T-helper 17 cell (primary cell): ENCODE measurements around the gene HIVEP3. TPM values are rescaled to one million over a fixed set of nuclear protein-coding genes. Genes with fewer than 3 reads are reported as not detected.

Experiments
- ATAC-seq: fragments of 150-1000 bp; cut with Tn5 transposase; 2 replicates; pipeline ENCODE4 v1.10.0; 2021; ENCODE audit warnings: mild to moderate bottlenecking, moderate library complexity
- DNase-seq, 3 donors: peaks; one replicate each; pipeline versions ENCODE4 v3.0.0 to v3.0.0-alpha.2; 2020 to 2021
- H3K9me3 ChIP-seq: one replicate; pipeline ENCODE4 v1.7.0; 2013; ENCODE audit warnings: low read length, mild to moderate bottlenecking; ENCODE audit not compliant: control insufficient read depth, poor library complexity, severe bottlenecking
- H3K27ac Mint-ChIP-seq: one replicate; pipeline ENCODE4 v1.8.0; 2022; ENCODE audit warnings: mild to moderate bottlenecking, moderate library complexity, mixed read lengths
- H3K27me3 Mint-ChIP-seq: one replicate; pipeline ENCODE4 v1.8.0; 2022; ENCODE audit warnings: mixed read lengths
- H3K36me3 Mint-ChIP-seq: one replicate; pipeline ENCODE4 v1.8.0; 2022; ENCODE audit warnings: low read depth, mixed read lengths
- H3K4me1 Mint-ChIP-seq: one replicate; pipeline ENCODE4 v1.8.0; 2022; ENCODE audit warnings: mild to moderate bottlenecking, mixed read lengths
- H3K4me3 Mint-ChIP-seq: one replicate; pipeline ENCODE4 v1.8.0; 2022; ENCODE audit warnings: mild to moderate bottlenecking, moderate library complexity, mixed read lengths
- total RNA-seq, 4 donors: library from RNA in 2 of 4; stranded (reverse) in 2 of 4; gene quantifications; one replicate each; pipeline ENCODE4 v1.2.3 and lab custom pipeline; 2022 to 2026

Gene HIVEP3
- total RNA-seq, 2 donors from 2014 or later = 11.1 to 13.9 TPM

DNA sequence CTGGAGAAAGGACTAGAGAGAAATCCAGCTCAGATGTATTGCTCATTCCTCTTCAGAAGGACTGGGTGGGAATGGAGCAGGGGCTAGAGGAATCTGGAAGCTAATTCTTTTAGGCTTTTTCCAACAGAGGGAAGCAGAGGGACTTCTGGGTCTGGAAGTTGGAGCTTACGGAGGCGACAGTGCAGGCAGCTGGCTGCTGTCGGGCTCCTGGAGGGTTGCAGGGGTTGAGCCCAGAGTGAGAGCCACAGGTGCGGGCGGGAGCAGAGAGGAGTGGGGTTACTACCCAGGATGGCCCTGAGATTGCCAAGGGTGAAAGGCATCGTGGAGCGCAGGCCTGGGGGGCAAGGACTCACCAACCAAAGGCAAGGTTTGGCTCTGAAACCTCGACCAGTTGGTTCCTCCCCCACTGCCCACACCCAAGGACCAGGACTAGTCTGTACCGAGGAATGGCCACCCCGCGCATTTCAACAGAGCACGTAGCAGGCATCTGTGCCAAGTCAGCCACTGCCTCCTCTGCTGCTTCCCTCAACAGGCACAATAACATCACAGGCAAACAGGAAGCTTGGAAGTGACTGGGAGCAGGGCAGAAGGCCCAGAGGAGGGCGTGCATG lies 411.5 kb downstream of the HIVEP3 start:
- H3K9me3 ChIP-seq = no peaks in the 10 kb centered on the region
- Mint-ChIP-seq H3K4me1 (peaks cover 13% of the 10 kb centered on the region), H3K27me3 (no peaks in the 10 kb centered on the region), H3K36me3 (peaks cover 6% of the 10 kb centered on the region), H3K4me3 (no peak overlapping the region), H3K27ac (no peak overlapping the region)
- DNase-seq = no peak
- no peak for ATAC-seq

DNA sequence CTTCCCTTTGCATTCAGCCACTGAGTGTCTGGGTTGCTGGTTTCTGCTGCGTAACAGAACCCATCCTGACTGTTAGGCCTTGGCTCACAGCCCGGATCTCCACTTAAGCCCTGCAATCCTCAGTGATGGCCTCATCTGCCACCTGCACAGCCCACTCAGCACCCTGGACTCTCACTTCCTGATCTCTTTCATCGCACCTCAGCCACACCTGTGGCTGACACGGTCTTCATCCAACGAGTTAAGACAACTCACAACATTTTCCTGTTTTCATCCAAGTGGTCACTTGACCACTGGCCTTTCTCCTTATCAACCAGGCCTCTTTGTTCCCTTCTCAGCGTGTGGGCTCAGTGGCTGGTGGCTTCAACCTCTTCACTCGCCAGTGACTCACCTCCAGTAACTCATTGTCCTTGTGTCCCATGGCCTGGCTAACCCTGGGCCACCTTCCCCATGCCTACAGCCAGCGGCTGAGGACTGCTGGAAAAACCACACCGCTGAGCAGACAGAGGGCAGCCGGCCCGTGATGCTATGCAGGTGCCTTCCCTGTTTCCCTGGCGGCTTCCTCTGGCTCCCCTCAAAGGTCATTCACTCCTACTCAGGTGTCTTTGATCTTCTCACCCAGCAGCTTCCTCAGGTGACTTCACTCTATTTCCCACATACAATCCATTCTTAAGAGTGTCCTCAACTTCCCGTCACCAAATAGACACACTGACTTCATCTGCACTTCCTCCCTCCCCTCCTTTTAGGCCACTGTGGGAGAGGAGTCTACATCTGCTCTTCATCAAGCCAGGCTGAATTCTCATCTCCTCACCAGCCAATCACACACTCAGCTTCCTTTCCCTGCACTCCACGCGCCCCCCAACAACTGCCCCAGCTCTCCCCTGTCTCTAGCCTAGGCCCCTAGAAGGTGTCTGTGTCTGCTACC lies 414.3 kb downstream of the HIVEP3 start:
- no peak for ATAC-seq

DNA sequence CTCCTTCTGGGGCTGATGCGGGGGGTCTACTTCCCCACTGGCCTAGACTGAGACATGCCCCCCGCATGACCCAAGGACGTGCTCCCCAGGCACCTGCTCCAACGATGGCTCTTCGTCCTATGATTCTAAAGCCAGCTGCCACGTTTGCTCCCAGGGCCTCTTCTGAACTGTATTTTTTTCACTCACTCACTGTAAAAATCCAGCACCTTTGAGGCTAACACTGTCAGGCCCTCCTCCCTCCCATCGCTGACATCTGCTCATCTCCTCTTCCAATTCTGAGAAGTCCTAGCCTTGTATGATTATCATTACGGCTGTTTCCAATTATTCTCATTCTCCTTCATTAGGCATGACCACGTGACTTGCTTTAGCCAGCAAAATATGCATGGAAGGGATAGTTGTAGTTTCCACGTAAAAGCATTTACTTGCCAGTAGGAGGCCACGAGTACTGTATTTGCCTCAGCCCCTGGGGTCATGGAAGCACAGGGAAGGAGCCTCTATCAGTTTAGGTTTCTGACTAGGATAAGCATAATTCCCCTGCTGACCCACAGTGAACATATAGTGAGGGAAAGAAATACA lies 415.1 kb downstream of the HIVEP3 start:
- peak overlapping the region; percentile 49 for H3K27ac Mint-ChIP-seq
- H3K9me3 ChIP-seq = no peaks in the 10 kb centered on the region
- ATAC-seq (no peak), DNase-seq (no peak)
- no peaks in the 10 kb centered on the region for H3K36me3 Mint-ChIP-seq
- H3K4me1 Mint-ChIP-seq = peaks cover 12% of the 10 kb centered on the region
- no peak overlapping the region for H3K4me3 Mint-ChIP-seq
- no peaks in the 10 kb centered on the region for H3K27me3 Mint-ChIP-seq

More for the DNA sequence above, 414.3 kb downstream of the HIVEP3 start:
- Mint-ChIP-seq H3K27me3 (no peaks in the 10 kb centered on the region), H3K36me3 (no peaks in the 10 kb centered on the region), H3K4me1 (peaks cover 12% of the 10 kb centered on the region), H3K4me3 (no peak overlapping the region), H3K27ac (peak overlapping the region; percentile 49)
- no peaks in the 10 kb centered on the region for H3K9me3 ChIP-seq
- no peak for DNase-seq

DNA sequence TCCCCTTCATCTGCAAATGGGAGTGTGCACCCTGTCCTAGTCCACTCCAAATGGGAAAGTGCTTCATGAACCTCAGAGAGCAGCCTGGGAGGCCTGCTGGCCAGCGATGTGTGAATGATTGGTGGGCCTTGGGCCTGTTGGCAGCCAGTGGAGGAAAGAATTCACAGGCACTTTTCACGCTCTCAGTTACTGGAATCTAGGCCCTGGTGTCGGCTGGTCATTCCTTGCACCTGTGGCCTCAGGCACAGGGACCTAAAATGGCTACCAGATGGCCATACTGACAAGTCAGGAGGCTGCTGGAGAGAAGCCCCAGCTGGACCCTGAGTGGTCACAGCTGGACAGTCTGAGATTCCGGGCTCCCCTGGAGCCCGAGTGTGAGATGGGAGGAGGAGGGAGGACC lies 415.8 kb downstream of the HIVEP3 start:
- DNase-seq (no peak), ATAC-seq (no peak)
- Mint-ChIP-seq H3K4me3 (no peak overlapping the region), H3K4me1 (peaks cover 12% of the 10 kb centered on the region), H3K36me3 (no peaks in the 10 kb centered on the region), H3K27me3 (no peaks in the 10 kb centered on the region), H3K27ac (no peak overlapping the region)
- H3K9me3 ChIP-seq = no peaks in the 10 kb centered on the region

DNA sequence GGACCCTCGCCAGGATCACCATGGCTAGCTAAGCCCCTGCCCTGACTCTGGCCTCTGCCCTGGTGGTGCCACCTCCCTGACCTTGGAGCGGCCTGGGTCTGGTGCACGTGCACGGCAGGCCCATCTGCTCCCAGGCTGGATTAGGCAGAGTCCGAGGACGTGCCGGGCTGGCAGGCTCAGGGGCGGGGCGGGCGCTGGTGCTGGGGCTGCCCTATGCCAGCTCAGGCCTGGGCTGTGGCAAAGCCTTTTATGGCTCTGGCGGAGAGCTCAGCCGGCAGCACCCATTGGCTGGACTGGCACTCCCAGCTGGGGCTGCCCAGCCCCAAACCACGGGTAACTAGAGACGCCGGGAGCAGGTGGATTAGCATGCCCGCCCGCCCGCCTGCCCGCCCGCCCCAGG lies 417.1 kb downstream of the HIVEP3 start:
- Mint-ChIP-seq H3K4me1 (peaks cover 12% of the 10 kb centered on the region), H3K27ac (no peak overlapping the region), H3K27me3 (peaks cover 5% of the 10 kb centered on the region), H3K36me3 (no peaks in the 10 kb centered on the region), H3K4me3 (no peak overlapping the region)
- DNase-seq = no peak
- H3K9me3 ChIP-seq = no peaks in the 10 kb centered on the region
- no peak for ATAC-seq

DNA sequence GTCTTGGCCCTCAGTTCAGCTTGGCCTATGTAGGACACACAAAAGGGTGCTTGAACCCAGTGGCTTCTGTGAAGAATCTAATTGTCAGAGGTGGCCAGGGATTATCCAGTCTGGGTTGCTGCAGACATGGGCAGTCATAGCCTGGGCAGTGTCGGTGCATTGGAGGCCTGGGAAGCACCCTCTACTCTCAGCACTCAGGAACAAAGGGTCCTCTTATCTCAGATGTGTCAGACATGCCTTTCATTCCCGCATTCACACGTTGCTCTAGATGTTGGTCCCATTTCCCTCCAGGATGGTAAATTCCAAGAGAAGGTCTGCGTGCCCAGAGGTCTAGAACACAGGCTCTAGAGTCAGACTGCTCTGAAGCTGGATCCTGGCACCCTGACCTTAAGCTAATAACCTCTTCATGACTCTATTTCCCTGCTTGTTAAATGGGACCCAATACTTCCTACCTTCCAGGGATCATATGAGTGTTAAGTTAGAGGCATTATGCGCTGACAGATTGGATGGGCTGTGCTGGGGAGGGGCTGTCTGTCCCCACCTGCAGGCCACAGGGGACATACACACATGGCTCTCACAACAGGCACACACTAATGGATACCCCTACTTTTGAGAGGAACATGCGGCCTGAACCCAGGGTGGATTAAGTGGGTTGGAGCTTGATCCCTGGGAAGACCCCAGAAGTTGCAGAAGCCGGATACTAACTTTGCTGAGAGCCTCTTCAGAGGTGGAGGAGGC lies 417.8 kb downstream of the HIVEP3 start:
- no peaks in the 10 kb centered on the region for H3K9me3 ChIP-seq
- ATAC-seq = no peak
- no peak overlapping the region for H3K27ac Mint-ChIP-seq
- DNase-seq = no peak
- H3K4me3 Mint-ChIP-seq = no peak overlapping the region
- H3K4me1 Mint-ChIP-seq = peaks cover 12% of the 10 kb centered on the region
- H3K27me3 Mint-ChIP-seq = peaks cover 5% of the 10 kb centered on the region
- no peaks in the 10 kb centered on the region for H3K36me3 Mint-ChIP-seq

DNA sequence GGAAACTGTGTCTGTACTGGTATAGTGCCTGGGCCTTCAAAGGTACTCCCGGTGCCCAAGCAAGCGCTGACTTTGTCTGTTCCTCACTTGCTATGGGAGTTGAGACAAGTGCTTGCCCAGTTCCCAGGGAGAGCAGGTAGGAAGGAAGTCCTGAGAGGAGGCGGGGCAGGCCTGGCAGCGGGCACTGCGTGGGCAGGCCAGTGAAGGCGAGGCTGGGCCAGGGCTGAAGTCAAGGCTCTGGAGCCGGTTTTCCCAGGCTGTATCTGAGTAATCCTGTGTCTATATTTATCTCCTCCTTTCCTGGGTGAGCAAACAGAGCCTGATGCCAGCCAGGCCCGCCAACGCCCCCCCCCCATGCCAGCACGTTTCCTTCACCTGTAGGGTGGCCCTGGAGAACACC lies 418.3 kb downstream of the HIVEP3 start:
- peaks cover 11% of the 10 kb centered on the region for H3K27me3 Mint-ChIP-seq
- no peaks in the 10 kb centered on the region for H3K9me3 ChIP-seq
- H3K4me3 Mint-ChIP-seq = no peak overlapping the region
- H3K36me3 Mint-ChIP-seq = no peaks in the 10 kb centered on the region
- no peak overlapping the region for H3K27ac Mint-ChIP-seq
- DNase-seq = no peak
- ATAC-seq = no peak
- H3K4me1 Mint-ChIP-seq = peaks cover 12% of the 10 kb centered on the region

DNA sequence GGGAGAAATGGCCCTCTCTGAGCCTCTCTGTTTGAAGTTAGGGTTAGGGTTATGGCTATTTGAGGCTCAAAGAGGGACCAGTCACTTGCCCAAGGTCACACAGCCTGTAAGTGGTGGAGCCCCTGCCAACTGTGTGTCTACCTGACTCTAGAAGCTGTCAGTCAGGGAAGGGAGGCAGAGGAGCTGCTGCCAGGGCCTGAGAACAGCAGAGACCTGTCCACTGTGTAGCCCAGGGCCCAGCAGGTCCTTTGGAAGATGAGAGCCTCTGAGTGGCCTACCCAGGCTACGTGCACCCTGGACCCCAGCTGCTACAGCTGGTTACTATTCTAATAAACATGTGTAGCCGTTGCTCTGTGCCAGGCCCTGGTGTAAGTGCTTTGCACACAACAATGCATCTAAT lies 419.1 kb downstream of the HIVEP3 start:
- H3K27me3 Mint-ChIP-seq = peaks cover 19% of the 10 kb centered on the region
- H3K4me1 Mint-ChIP-seq = peaks cover 6% of the 10 kb centered on the region
- ATAC-seq (no peak), DNase-seq (no peak)
- H3K36me3 Mint-ChIP-seq = no peaks in the 10 kb centered on the region
- no peak overlapping the region for H3K4me3 Mint-ChIP-seq
- no peak overlapping the region for H3K27ac Mint-ChIP-seq
- H3K9me3 ChIP-seq = no peaks in the 10 kb centered on the region

DNA sequence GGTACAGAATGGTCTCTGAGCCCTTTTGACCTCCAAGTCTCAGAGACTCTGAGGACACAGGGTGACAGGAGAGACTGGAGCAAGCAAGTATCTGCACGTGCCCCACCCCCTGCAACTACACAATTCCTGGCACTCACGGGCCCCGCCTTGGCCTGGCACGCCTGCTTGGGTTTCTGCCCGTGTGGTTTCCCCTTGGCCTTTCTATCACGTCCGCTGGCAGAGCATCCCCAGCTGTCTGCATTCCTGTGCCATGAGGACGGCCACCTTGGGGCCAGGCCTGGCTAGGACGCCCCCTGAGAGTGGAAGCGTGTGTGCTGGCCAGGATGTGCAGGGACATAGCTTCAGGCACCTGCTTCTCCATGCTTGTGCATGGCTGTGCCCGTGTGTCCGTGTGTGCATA lies 419.9 kb downstream of the HIVEP3 start:
- Mint-ChIP-seq H3K27me3 (peaks cover 22% of the 10 kb centered on the region), H3K36me3 (no peaks in the 10 kb centered on the region), H3K27ac (no peak overlapping the region), H3K4me3 (no peak overlapping the region), H3K4me1 (peaks cover 2% of the 10 kb centered on the region)
- ATAC-seq (no peak), DNase-seq (no peak)
- no peaks in the 10 kb centered on the region for H3K9me3 ChIP-seq

DNA sequence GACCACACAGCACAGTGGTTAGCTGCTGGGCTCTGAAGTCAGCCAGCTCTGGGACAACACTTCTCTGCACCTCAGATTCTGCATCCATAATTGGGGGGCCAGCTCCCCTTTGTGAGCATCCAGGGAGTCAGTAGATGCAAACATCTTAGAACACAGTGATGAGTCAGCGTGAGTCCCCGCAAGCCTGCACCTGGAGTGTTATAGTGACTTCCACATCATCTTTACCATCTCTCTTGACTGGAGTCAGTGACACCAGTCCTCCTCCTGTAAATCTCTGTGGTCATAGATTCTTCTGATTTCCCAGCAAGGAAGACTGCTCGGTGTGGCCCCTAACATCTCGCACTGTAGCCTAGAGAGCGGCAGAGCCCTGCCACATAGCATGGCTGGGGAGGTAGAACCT lies 420.3 kb downstream of the HIVEP3 start:
- no peaks in the 10 kb centered on the region for H3K36me3 Mint-ChIP-seq
- H3K4me1 Mint-ChIP-seq = peaks cover 2% of the 10 kb centered on the region
- H3K27ac Mint-ChIP-seq = no peak overlapping the region
- no peaks in the 10 kb centered on the region for H3K9me3 ChIP-seq
- H3K27me3 Mint-ChIP-seq = peaks cover 22% of the 10 kb centered on the region
- H3K4me3 Mint-ChIP-seq = no peak overlapping the region
- DNase-seq (no peak), ATAC-seq (no peak)

DNA sequence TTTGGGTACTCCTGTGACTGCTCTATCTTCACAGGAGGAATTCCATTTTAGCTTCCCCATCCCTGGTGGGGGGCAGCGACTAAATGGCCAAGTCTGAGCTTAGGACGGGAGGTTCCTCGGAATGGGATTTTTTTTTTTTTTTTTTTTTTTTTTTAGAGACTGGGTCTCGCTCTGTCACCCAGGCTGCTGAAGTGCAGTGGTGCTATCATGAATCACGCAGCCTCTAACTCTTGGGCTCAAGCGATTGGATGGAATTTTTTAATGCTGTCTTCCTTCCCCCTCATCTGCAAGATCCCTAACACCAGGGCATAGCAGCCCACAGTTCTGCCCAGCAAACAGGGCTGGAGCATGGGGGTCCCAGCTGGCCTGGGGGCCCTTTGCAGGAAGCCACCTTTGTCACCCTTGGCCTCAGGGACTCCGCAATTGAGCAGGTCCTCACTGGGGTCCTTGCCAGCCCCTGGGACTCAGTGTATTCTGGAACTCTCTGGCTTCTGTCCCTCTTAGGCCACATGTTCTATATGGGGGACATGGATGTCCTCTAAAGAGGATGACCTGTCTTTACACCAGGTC lies 421.2 kb downstream of the HIVEP3 start:
- no peak overlapping the region for H3K27ac Mint-ChIP-seq
- DNase-seq (no peak), ATAC-seq (no peak)
- no peaks in the 10 kb centered on the region for H3K9me3 ChIP-seq
- H3K36me3 Mint-ChIP-seq = no peaks in the 10 kb centered on the region
- peak overlapping the region; percentile 33 for H3K4me3 Mint-ChIP-seq
- H3K27me3 Mint-ChIP-seq = peaks cover 22% of the 10 kb centered on the region
- H3K4me1 Mint-ChIP-seq = peaks cover 2% of the 10 kb centered on the region

DNA sequence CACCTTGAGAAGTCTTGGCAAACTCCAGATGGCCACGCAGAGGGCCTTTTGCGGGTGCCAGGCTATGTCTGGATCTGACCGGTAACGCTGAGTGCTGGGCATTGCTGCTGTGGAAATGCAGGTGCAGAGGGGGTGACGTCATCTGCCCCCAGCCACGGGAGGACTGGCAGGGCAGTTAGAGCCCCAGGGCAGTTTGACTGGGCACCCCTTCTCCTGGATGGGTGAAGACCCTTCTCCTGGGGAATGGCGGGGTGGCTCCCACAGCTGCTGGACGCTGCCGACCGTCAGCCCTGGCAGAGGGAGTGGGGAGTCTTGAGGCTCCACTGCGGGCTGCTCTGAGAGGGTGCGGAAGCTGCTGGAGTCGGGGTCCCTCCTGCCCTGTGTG lies 421.7 kb downstream of the HIVEP3 start:
- Mint-ChIP-seq H3K27me3 (peaks cover 22% of the 10 kb centered on the region), H3K36me3 (no peaks in the 10 kb centered on the region), H3K4me3 (peak overlapping the region; percentile 33), H3K4me1 (peaks cover 2% of the 10 kb centered on the region), H3K27ac (no peak overlapping the region)
- ATAC-seq = no peak
- no peaks in the 10 kb centered on the region for H3K9me3 ChIP-seq
- no peak for DNase-seq
